ENCODE measurements around the gene HACD3.

Gene HACD3, protein sequence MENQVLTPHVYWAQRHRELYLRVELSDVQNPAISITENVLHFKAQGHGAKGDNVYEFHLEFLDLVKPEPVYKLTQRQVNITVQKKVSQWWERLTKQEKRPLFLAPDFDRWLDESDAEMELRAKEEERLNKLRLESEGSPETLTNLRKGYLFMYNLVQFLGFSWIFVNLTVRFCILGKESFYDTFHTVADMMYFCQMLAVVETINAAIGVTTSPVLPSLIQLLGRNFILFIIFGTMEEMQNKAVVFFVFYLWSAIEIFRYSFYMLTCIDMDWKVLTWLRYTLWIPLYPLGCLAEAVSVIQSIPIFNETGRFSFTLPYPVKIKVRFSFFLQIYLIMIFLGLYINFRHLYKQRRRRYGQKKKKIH

DNA sequence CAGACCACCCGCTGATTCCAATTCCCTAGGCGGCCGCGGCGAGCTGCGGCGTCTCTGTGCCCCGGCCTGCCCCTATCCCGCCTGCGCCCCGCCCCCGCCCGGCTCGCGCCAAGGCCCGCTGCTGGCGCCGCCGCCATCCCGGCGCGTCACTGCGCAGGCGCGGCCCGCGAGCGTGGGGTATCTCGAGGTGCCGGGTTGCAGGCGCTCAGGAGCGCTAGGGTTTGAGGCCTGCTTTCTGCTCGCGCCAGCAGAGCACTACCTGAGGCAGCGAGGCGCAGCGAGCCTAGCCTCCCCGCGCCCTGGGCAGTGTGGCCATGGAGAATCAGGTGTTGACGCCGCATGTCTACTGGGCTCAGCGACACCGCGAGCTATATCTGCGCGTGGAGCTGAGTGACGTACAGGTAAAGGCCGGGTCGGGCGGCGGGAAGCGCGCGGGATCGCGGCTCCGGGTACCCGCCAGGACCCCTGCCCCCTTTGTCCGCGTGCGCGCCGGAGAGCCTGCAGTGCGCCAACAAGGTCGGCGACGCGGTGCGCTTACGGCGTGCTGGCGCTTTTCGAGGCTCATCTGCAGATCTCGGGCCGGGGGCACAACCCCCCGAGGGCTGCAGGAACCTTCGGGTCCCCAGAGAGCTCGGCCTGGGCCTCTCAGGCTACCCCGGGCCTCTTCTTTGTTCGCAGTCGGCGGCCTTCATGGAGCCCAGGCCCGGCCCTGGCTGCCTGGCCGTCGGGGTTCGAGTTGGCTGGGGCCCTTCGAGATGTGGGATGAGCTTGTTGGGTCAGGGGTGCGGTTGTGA is at the start of gene HACD3:
Gene HACD3, plus strand, starts transcription at position 146 of the 794 bp plus-strand sequence. Its CDS starts 169 bp downstream, at position 315.
- H3K79me2 ChIP-seq (ENCODE audit: control insufficient read depth, insufficient read depth, low read length, unreplicated experiment): peaks cover 49% of the 10 kb centered on the region
- H3K27ac ChIP-seq (ENCODE audit: low read depth, low read length): peak within 1 kb of the TSS; percentile 43; the same call in 1 of the 2 replicates
- peaks cover 28% of the 10 kb centered on the region for H3K4me1 ChIP-seq (ENCODE audit: control insufficient read depth, insufficient read depth, low read length, unreplicated experiment)
- H3K36me3 ChIP-seq (ENCODE audit: insufficient read depth, low read length): 0 out of 2 replicates have a peak, but pooled peaks cover 3% of the 10 kb centered on the region
- H3K27me3 ChIP-seq (ENCODE audit: insufficient read depth, low read length): no peaks in the 10 kb centered on the region
- H2AFZ ChIP-seq (ENCODE audit: low read length, unreplicated experiment): peak within 1 kb of the TSS; percentile 99
- H3K4me3 ChIP-seq (ENCODE audit: low read depth, low read length): peak within 1 kb of the TSS; percentile 100

DNA sequence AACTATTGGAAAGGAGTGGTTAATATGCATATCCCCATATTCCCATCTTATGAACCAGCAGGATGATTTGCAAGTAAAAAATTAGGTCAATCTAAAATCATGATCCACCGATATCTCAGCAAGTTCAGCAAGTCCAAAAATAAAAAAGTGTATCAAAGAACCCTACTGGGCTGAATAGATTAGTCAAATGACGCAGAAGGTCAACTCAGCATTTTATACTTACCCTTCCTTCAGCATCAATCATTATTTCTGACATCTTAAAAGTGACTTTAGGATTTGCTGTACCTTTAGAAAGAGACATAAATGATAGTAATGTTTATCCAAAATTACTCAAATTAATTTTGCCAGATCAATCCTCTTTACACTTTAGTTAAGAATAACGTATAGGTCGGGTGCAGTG is 45.4 kb upstream of the HACD3 start:
- Histone ChIP-seq H3K27me3 (ENCODE audit: insufficient read depth, low read length) (no peaks in the 10 kb centered on the region), H3K27ac (ENCODE audit: low read depth, low read length) (no peak overlapping the region), H3K36me3 (ENCODE audit: insufficient read depth, low read length) (peaks cover 18% of the 10 kb centered on the region), H3K4me1 (ENCODE audit: control insufficient read depth, insufficient read depth, low read length, unreplicated experiment) (no peaks in the 10 kb centered on the region), H2AFZ (ENCODE audit: low read length, unreplicated experiment) (no peak overlapping the region), H3K4me3 (ENCODE audit: low read depth, low read length) (no peak overlapping the region), H3K79me2 (ENCODE audit: control insufficient read depth, insufficient read depth, low read length, unreplicated experiment) (no peaks in the 10 kb centered on the region)

DNA sequence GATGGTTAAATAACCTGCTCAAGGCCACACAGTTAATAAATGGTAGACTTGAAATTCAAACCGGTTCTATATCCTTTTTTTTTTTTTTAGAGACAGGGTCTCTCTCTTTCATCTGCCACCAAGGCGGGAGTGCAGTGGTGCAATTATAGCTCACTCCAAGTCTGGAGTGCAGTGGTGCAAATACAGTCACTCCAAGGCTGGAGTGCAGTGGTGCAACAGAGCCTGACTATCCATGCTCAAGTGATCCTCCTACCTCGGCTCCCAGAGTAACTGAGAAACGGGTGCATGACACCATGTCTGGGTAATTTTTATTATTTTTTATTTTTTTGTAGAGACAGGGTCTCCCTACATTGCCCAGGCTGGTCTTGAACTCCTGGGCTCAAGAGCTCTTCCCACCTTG is 36.2 kb upstream of the HACD3 start:
- no peak overlapping the region for H2AFZ ChIP-seq (ENCODE audit: low read length, unreplicated experiment)
- no peaks in the 10 kb centered on the region for H3K4me1 ChIP-seq (ENCODE audit: control insufficient read depth, insufficient read depth, low read length, unreplicated experiment)
- no peak overlapping the region for H3K4me3 ChIP-seq (ENCODE audit: low read depth, low read length)
- H3K79me2 ChIP-seq (ENCODE audit: control insufficient read depth, insufficient read depth, low read length, unreplicated experiment): no peaks in the 10 kb centered on the region
- H3K36me3 ChIP-seq (ENCODE audit: insufficient read depth, low read length): peaks cover 19% of the 10 kb centered on the region
- no peaks in the 10 kb centered on the region for H3K27me3 ChIP-seq (ENCODE audit: insufficient read depth, low read length)
- no peak overlapping the region for H3K27ac ChIP-seq (ENCODE audit: low read depth, low read length)

DNA sequence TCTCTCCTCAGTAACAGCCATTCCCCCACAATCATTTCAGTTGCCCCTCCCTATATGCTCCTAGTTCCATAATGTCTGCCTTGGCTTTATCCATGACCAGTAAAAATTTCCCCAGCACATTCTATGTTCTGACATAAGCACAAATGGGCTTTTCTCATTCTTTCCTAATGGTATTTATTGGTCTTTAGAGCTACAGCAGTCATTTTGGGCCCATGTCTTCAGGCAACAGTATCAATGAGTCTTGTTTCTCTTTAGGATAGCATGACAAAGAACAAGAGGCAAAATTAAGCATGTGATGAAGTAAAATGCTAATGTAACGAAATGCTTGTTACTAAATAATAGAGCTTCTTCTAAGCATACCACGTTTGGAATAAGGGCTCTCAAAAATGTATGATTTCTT is 20.9 kb upstream of the HACD3 start:
- Histone ChIP-seq H3K27me3 (ENCODE audit: insufficient read depth, low read length) (no peaks in the 10 kb centered on the region), H3K79me2 (ENCODE audit: control insufficient read depth, insufficient read depth, low read length, unreplicated experiment) (peaks cover 16% of the 10 kb centered on the region), H3K36me3 (ENCODE audit: insufficient read depth, low read length) (peaks cover 21% of the 10 kb centered on the region), H2AFZ (ENCODE audit: low read length, unreplicated experiment) (no peak overlapping the region), H3K4me3 (ENCODE audit: low read depth, low read length) (no peak overlapping the region), H3K27ac (ENCODE audit: low read depth, low read length) (no peak overlapping the region), H3K4me1 (ENCODE audit: control insufficient read depth, insufficient read depth, low read length, unreplicated experiment) (peaks cover 19% of the 10 kb centered on the region)

DNA sequence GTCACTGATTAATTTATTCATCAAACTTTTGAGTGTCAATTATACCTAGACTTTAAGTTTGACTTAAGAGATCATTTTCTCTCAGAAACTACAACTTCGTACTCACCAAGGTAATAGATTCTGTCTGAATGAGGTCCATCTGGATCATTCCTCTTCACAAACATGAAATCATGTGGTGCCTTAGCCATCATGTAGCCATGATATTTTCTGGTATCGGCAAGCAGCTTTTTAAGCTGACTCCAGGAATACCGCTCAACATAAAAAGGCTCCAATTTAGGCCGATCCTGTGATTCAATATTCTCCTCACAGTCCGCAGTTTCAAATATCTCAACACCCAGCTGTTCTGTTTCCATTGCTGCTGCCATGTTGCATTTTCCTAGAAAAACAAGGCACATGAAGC is 18.1 kb upstream of the HACD3 start:
- Histone ChIP-seq H3K79me2 (ENCODE audit: control insufficient read depth, insufficient read depth, low read length, unreplicated experiment) (peaks cover 42% of the 10 kb centered on the region), H3K27ac (ENCODE audit: low read depth, low read length) (peak overlapping the region; percentile 52; the same call in 1 of the 2 replicates), H3K4me3 (ENCODE audit: low read depth, low read length) (peak overlapping the region; percentile 29; the same call in 1 of the 2 replicates), H3K27me3 (ENCODE audit: insufficient read depth, low read length) (no peaks in the 10 kb centered on the region), H3K4me1 (ENCODE audit: control insufficient read depth, insufficient read depth, low read length, unreplicated experiment) (peaks cover 32% of the 10 kb centered on the region), H3K36me3 (ENCODE audit: insufficient read depth, low read length) (peaks cover 17% of the 10 kb centered on the region), H2AFZ (ENCODE audit: low read length, unreplicated experiment) (no peak overlapping the region)

DNA sequence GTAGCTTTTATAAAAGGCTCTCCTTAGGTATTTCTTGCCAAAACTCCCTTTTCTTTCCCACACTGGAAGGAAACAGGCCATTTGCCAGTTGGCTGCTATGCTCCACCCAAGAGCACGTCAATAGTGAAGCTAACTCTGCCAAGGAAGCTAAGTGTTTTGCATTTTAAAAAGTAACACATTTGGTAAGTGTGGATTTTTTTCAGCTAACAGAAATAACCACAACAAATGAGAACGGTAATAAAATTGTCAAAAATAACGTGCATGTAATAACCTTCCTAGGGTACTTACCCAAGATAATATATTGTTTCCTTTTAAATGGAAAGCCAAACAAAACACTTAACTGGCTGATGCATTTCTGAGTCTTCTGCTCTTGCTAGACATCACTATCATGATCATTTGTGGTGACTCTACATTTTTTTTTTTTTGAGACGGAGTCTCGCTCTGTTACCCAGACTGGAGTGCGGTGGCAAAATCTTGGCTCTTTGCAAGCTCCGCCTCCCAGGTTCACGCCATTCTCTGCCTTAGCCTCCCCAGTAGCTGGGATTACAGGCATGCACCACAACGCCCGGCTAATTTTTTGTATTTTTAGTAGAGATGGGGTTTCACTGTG is 17.4 kb upstream of the HACD3 start:
- Histone ChIP-seq H3K27ac (ENCODE audit: low read depth, low read length) (peak overlapping the region; percentile 52), H3K36me3 (ENCODE audit: insufficient read depth, low read length) (peaks cover 17% of the 10 kb centered on the region), H3K4me3 (ENCODE audit: low read depth, low read length) (0 out of 2 replicates have a peak overlapping the region, but pooled peaks have one; percentile 29), H2AFZ (ENCODE audit: low read length, unreplicated experiment) (no peak overlapping the region), H3K79me2 (ENCODE audit: control insufficient read depth, insufficient read depth, low read length, unreplicated experiment) (peaks cover 42% of the 10 kb centered on the region), H3K27me3 (ENCODE audit: insufficient read depth, low read length) (no peaks in the 10 kb centered on the region), H3K4me1 (ENCODE audit: control insufficient read depth, insufficient read depth, low read length, unreplicated experiment) (peaks cover 32% of the 10 kb centered on the region)

DNA sequence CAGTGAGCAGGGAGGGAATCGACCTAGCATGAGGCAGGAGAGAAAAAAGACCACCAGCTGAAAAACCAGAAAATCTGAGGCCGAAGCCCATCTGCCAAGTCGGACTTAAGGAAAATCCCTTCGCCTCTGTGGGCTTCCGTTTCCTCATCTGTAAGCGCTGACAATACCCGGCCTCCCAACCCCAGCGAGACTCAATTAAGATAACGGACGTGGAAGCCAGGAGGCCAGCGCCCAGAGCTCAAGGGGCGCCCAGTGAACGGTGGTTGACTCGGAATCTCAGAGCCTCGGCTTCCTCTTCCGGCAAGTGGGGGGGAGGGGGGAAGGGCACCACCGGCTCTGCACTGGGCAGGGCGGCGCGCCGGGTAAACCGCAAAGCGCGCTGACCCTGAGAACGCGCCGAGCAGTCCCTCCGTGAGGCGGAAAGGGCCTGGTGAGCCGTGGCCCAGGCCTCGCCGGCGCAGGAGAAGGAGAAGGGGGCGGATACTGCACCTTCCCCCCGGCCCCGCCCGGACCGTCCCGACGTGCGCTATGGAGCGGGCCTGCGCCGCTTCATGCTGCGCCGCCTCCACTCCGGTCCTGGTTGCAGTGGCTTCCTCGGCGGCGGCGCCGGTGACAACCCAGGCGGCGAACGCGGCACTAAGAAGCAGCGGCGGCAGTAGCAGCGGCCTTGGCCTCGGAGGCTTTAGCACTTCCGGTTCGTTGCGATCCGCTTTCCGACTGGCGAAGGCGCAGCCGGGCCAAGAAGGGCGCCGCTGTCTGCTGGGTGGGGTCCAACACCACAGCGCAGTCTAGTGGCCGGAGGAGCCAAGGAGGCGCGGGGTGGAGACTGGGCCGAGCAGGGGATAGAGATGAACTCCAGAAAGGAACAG is 13.0 kb upstream of the HACD3 start, which contains the start of gene DPP8:
Gene DPP8, minus strand, starts transcription at position 693 of the 869 bp plus-strand sequence. CDS start 5,136 bp downstream, outside the sequence.
- peak within 1 kb of the TSS; percentile 68 for H3K27ac ChIP-seq (ENCODE audit: low read depth, low read length)
- no peaks in the 10 kb centered on the region for H3K27me3 ChIP-seq (ENCODE audit: insufficient read depth, low read length)
- H3K4me1 ChIP-seq (ENCODE audit: control insufficient read depth, insufficient read depth, low read length, unreplicated experiment): peaks cover 30% of the 10 kb centered on the region
- peak within 1 kb of the TSS; percentile 96 for H3K4me3 ChIP-seq (ENCODE audit: low read depth, low read length)
- peak within 1 kb of the TSS; percentile 99 for H2AFZ ChIP-seq (ENCODE audit: low read length, unreplicated experiment)
- peaks cover 30% of the 10 kb centered on the region for H3K79me2 ChIP-seq (ENCODE audit: control insufficient read depth, insufficient read depth, low read length, unreplicated experiment)
- H3K36me3 ChIP-seq (ENCODE audit: insufficient read depth, low read length): peaks cover 3% of the 10 kb centered on the region; the same call in 1 of the 2 replicates

DNA sequence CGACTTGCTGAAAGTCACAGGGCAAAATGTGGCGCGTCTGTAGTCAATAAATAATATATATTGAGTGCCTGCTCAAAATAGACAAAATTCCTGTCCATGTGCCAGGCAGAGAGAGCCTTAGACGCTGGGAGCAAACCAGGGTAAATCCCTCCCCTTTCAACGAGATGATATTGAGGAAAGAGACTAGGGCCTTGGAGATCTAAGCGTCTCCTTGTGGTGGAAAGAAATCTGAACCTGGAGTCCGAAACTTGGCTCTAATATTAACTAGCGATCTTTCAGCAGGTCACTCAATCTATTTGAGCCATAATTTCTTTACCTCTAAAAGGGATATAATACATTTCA is 12.4 kb upstream of the HACD3 start:
- Histone ChIP-seq H3K27me3 (ENCODE audit: insufficient read depth, low read length) (no peaks in the 10 kb centered on the region), H3K27ac (ENCODE audit: low read depth, low read length) (no peak overlapping the region), H2AFZ (ENCODE audit: low read length, unreplicated experiment) (peak overlapping the region; percentile 34), H3K4me3 (ENCODE audit: low read depth, low read length) (peak overlapping the region; percentile 96), H3K79me2 (ENCODE audit: control insufficient read depth, insufficient read depth, low read length, unreplicated experiment) (peaks cover 28% of the 10 kb centered on the region), H3K36me3 (ENCODE audit: insufficient read depth, low read length) (no peaks in the 10 kb centered on the region), H3K4me1 (ENCODE audit: control insufficient read depth, insufficient read depth, low read length, unreplicated experiment) (peaks cover 24% of the 10 kb centered on the region)

DNA sequence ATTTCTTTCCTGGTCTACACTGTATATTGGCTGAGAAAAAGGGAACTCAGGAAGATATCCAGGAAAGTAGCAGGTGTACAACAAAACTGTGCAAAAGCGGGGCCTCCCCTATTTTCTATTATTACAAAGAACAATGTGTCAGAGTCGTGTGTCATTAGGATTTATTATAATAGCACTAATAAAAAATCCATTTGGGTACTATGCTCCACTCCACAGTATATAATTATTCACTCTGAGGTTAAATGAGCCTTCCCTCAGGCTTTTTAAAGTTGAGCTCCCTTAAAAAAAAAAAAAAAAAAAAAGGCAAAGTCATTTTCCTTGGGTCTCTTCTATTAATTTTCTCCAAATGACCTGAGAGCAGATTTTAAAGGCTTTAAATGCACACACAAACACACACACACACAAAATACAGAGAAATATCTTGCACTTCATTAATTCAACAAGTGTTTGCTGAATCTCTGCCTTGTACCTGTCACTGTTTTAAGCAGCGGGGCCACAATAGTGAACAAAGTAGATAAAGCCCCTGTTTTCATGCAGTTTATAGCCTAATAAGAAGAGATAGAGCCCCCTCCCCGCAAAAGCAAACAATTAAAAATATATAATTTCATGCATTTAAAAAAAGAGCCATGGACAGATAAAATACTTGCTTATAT is 11.5 kb upstream of the HACD3 start:
- Histone ChIP-seq H2AFZ (ENCODE audit: low read length, unreplicated experiment) (no peak overlapping the region), H3K36me3 (ENCODE audit: insufficient read depth, low read length) (no peaks in the 10 kb centered on the region), H3K27ac (ENCODE audit: low read depth, low read length) (no peak overlapping the region), H3K4me3 (ENCODE audit: low read depth, low read length) (no peak overlapping the region), H3K79me2 (ENCODE audit: control insufficient read depth, insufficient read depth, low read length, unreplicated experiment) (peaks cover 26% of the 10 kb centered on the region), H3K4me1 (ENCODE audit: control insufficient read depth, insufficient read depth, low read length, unreplicated experiment) (peaks cover 17% of the 10 kb centered on the region), H3K27me3 (ENCODE audit: insufficient read depth, low read length) (no peaks in the 10 kb centered on the region)
